Measurements from ENCODE around the gene CEACAM18.
"Not testable (repeated sequence)": the region's sequence is repeated elsewhere in the genome, so short reads cannot be mapped to it uniquely, and the experiment has no call there.

CEACAM18 gene

GRCh38 chr19:51478381-51479234 lies at the start of gene CEACAM18:
Gene CEACAM18 (plus strand): TSS chr19:51478539.
- DNase-seq: no peak

- no peak for DNase-seq
Observed at GRCh38 chr19:51430221-51430620, 48.1 kb upstream of the CEACAM18 start.

GRCh38 chr19:51431124-51431523 lies 47.2 kb upstream of the CEACAM18 start:
- no peak for DNase-seq

- no peak for DNase-seq
Observed at GRCh38 chr19:51433043-51433442, 45.3 kb upstream of the CEACAM18 start.

GRCh38 chr19:51434456-51434855 lies 43.9 kb upstream of the CEACAM18 start:
- no peak for DNase-seq

- DNase-seq: no peak
Observed at GRCh38 chr19:51439021-51439465, 39.3 kb upstream of the CEACAM18 start.

GRCh38 chr19:51440052-51440451 lies 38.3 kb upstream of the CEACAM18 start:
- DNase-seq: no peak

GRCh38 chr19:51440846-51441409 lies 37.4 kb upstream of the CEACAM18 start:
- no peak for DNase-seq

- no peak for DNase-seq
Observed at GRCh38 chr19:51441410-51442390, 36.6 kb upstream of the CEACAM18 start.

GRCh38 chr19:51447510-51447909 lies 30.8 kb upstream of the CEACAM18 start:
- DNase-seq: not testable (repeated sequence)

- DNase-seq: no peak
Observed at GRCh38 chr19:51448011-51448410, 30.3 kb upstream of the CEACAM18 start.

- DNase-seq: no peak
Observed at GRCh38 chr19:51448411-51449016, 29.8 kb upstream of the CEACAM18 start.

GRCh38 chr19:51450730-51451307 lies 27.5 kb upstream of the CEACAM18 start:
- DNase-seq: no peak

- no peak for DNase-seq
Observed at GRCh38 chr19:51456541-51457290, 21.6 kb upstream of the CEACAM18 start.

- no peak for DNase-seq
Observed at GRCh38 chr19:51457351-51458013, 20.9 kb upstream of the CEACAM18 start.

- DNase-seq: no peak
Observed at GRCh38 chr19:51458051-51458645, 20.2 kb upstream of the CEACAM18 start, which contains the start of gene SIGLEC8. Gene SIGLEC8 (minus strand): TSS chr19:51458454. CDS start chr19:51458387, 67 bp downstream.

- DNase-seq: no peak
Observed at GRCh38 chr19:51458899-51459505, 19.3 kb upstream of the CEACAM18 start.

- peak; percentile 55 for DNase-seq
Observed at GRCh38 chr19:51460164-51460992, 18.0 kb upstream of the CEACAM18 start.

GRCh38 chr19:51461723-51462161 lies 16.6 kb upstream of the CEACAM18 start:
- no peak for DNase-seq
